Ovary (tissue), 3 donors: Measurements from ENCODE around the gene GALNT10.

Experiments used
- CTCF ChIP-seq, 3 donors: fragments of 450-650 bp in 2 of 3; fragments of 200-600 bp in 1 of 3; IDR thresholded peaks; one replicate each; pipeline versions ENCODE4 v1.5.1 to v1.8.0; 2016 to 2022; ENCODE audit warnings: antibody characterized with exemption in 3 of 3, mild to moderate bottlenecking in 1 of 3
- EP300 ChIP-seq: sonication (generic); formaldehyde crosslinking; IDR thresholded peaks from one replicate; pipeline ENCODE4 v1.6.1; 2017; ENCODE audit warnings: antibody characterized with exemption
- POLR2A ChIP-seq: fragments of 450-650 bp; IDR thresholded peaks from one replicate; pipeline ENCODE4 v1.6.1; 2017; ENCODE audit warnings: antibody characterized with exemption, mild to moderate bottlenecking, moderate library complexity
- donor health status: DM: no; HTN: no; CAD: no.

DNA sequence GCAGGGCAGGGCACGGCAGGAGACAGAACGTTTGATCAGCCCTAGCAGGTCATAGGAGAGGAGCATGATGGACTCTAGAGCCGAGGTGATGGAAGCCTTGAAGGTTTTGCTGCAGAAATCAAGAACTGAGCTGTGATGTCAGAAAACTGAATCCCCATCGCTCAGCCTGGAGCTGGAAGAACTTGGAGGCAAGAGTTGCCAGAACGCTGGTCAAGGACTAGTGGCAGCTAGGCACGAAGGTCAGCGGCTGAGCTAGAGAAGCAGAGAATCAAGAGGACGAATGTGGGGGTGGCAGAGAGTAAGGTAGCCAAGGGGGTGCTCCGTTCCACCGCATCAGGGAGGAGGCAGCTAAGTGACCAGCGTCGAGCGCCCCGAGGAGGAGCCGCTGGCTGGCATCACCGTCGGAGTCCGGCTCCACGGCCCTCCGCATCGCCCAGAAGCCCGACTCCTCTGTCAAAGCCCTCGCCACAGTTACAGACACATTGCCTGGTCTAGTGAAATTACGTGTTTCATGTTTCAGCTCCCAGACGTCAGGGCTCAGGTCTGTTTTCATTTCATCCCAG is 1.2 kb upstream of the GALNT10 start:
- no peak for TF ChIP-seq CTCF (IDR thresholded peaks at IDR 0.05)
- no peak for TF ChIP-seq POLR2A
- TF ChIP-seq EP300, result no peak
